Vagina (tissue), 2 donors: ENCODE results near the gene RMI2. TPM values are rescaled to one million over a fixed set of nuclear protein-coding genes. Genes with fewer than 3 reads are reported as not detected.
"Not testable (repeated sequence)": the region's sequence is repeated elsewhere in the genome, so short reads cannot be mapped to it uniquely, and the experiment has no call there.

Experiments
- DNase-seq, 2 donors: peaks; one replicate each; pipeline ENCODE4 v3.0.0-alpha.2; 2017; ENCODE audit errors: extremely low spot score in 2 of 2
- H3K27ac ChIP-seq: fragments of 200-600 bp; sonication (generic); one replicate; pipeline ENCODE4 v1.5.1; 2019
- H3K27me3 ChIP-seq: fragments of 200-600 bp; sonication (generic); one replicate; pipeline ENCODE4 v1.5.1; 2019
- H3K36me3 ChIP-seq, 2 donors: fragments of 200-600 bp; sonication (generic); one replicate each; pipeline ENCODE4 v1.5.1; 2017 to 2019
- H3K4me1 ChIP-seq: fragments of 200-600 bp; sonication (generic); one replicate; pipeline ENCODE4 v1.5.1; 2019
- H3K4me3 ChIP-seq, 2 donors: fragments of 200-600 bp; sonication (generic); 1 replicate in 1 of 2; 2 replicates in 1 of 2; pipeline ENCODE4 v1.5.1; 2016 to 2019
- H3K9me3 ChIP-seq: fragments of 200-600 bp; sonication (generic); one replicate; pipeline ENCODE4 v1.5.1; 2019
- POLR2A ChIP-seq, 2 donors: fragments of 450-650 bp; IDR thresholded peaks; one replicate each; pipeline ENCODE4 v1.6.1; 2017; ENCODE audit warnings: antibody characterized with exemption in 2 of 2, mild to moderate bottlenecking in 2 of 2, moderate library complexity in 2 of 2
- POLR2AphosphoS5 ChIP-seq, 2 donors: sonication (generic); formaldehyde crosslinking; IDR thresholded peaks; one replicate each; pipeline ENCODE4 v1.9.0; 2017; ENCODE audit warnings: antibody characterized with exemption in 2 of 2, mild to moderate bottlenecking in 2 of 2, low read depth in 1 of 2; ENCODE audit not compliant: insufficient read depth in 1 of 2
- intact Hi-C: fragments of 100-400 bp; cut with DNase I; formaldehyde crosslinking; loops from one replicate; pipeline ENCODE4 v1.15.1; 2023
- total RNA-seq: library from RNA; depleted of rRNA; stranded (reverse); fragments of >200 nt; gene quantifications from one replicate; pipeline ENCODE4 v1.2.3, GENCODE V29; 2016
- TF ChIP-seq, protein P1 (sequence below), 3 experiments: fragments of 450-650 bp in 2 of 3; fragments of 200-600 bp in 1 of 3; sonication (generic) in 1 of 3; IDR thresholded peaks; one replicate each; pipeline ENCODE4 v1.5.1; 2017 to 2019; ENCODE audit warnings: antibody characterized with exemption in 3 of 3, mild to moderate bottlenecking in 2 of 3, moderate library complexity in 2 of 3

Gene RMI2
- total RNA-seq, 1 donor from 2014 or later, result 0.74 TPM

- H3K27me3 ChIP-seq, result no peaks in the 10 kb centered on the region
- no peaks in the 10 kb centered on the region for H3K36me3 ChIP-seq
- no peak for DNase-seq
- peak in 1 of 2 donors; percentile 51 for TF ChIP-seq POLR2AphosphoS5 (IDR thresholded peaks at IDR 0.05; ENCODE audit: insufficient read depth in 1 of 2, low read depth in 1 of 2)
- TF ChIP-seq, protein P1, sequence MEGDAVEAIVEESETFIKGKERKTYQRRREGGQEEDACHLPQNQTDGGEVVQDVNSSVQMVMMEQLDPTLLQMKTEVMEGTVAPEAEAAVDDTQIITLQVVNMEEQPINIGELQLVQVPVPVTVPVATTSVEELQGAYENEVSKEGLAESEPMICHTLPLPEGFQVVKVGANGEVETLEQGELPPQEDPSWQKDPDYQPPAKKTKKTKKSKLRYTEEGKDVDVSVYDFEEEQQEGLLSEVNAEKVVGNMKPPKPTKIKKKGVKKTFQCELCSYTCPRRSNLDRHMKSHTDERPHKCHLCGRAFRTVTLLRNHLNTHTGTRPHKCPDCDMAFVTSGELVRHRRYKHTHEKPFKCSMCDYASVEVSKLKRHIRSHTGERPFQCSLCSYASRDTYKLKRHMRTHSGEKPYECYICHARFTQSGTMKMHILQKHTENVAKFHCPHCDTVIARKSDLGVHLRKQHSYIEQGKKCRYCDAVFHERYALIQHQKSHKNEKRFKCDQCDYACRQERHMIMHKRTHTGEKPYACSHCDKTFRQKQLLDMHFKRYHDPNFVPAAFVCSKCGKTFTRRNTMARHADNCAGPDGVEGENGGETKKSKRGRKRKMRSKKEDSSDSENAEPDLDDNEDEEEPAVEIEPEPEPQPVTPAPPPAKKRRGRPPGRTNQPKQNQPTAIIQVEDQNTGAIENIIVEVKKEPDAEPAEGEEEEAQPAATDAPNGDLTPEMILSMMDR (IDR thresholded peaks at IDR 0.05), result no peak
- no peaks in the 10 kb centered on the region for H3K9me3 ChIP-seq
- intact Hi-C loops, result no loop called here
- no peak overlapping the region for H3K27ac ChIP-seq
- peak overlapping the region in 1 of 2 donors; percentile 9 for H3K4me3 ChIP-seq
- H3K4me1 ChIP-seq, result peaks cover 17% of the 10 kb centered on the region
Observed at GRCh38 chr16:11297492-11298142, 47.6 kb upstream of the RMI2 start.

DNA sequence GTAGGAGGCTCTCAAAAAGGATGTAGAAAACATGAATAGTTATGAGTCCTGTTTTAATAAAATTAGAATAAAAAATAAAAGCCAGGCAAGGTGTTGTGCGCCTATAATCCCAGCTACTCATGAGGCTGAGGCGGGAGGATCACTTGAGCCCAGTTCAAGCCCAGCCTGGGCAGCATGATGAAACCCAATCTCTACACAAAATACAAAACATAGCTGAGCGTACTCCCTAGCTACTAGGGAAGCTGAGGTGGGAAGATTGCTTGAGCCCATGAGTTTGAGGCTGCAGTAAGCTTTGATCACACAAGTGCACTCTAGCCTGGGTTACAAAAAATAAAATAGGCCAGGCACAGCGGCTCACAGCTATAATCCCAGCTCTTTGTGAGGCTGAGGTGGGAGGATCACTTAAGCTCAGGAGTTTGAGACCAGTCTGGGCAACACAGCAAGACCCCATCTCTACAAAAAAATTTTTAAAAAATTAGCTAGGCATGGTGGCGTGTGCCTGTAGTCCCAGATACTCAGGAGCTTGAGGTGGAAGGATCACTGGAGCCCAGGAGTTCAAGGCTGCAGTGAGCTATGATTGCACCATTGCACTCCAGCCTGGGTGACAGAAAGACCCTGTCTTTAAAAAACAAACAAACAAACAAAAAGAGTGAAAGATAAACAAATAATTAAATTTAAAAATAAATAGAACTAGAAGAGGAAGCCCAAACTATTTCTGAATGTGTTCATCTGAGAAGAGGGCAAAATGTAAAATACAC, 46.9 kb upstream of the RMI2 start:
- intact Hi-C loops, result no loop called here
- no peaks in the 10 kb centered on the region for H3K36me3 ChIP-seq

DNA sequence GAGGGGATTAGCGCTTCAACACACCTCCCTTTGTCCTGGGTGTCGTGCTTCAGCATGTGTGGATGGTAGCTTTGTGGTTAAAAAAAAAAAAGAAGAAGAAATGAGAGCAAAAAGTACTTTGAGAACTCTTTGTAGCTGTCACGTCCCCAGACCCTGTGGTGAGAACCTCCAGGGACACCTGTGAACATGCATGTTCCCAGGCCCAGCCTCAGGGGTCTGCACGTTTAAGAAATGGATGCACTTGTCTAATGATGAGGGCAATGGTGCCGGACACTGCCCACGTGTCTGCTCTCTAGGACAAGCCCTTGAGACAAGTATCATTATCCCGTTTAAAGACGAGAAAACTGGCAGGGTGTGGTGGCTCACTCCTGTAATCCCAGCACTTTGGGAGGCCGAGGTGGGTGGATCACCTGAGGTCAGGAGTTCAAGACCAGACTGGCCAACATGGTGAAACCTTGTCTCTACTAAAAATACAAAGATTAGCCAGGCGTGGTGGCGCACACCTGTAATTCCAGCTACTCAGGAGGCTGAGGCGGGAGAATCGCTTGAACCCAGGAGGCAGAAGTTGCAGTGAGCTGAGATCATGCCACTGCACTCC, 46.2 kb upstream of the RMI2 start:
- H3K36me3 ChIP-seq, H3K27me3 ChIP-seq, DNase-seq, H3K4me3 ChIP-seq, H3K9me3 ChIP-seq, H3K27ac ChIP-seq, intact Hi-C loops: not testable (repeated sequence)
- peaks cover 17% of the 10 kb centered on the region for H3K4me1 ChIP-seq

More for the DNA sequence above, 46.9 kb upstream of the RMI2 start:
- H3K27me3 ChIP-seq, result no peaks in the 10 kb centered on the region
- TF ChIP-seq POLR2AphosphoS5 (IDR thresholded peaks at IDR 0.05; ENCODE audit: insufficient read depth in 1 of 2, low read depth in 1 of 2) (no peak), POLR2A (IDR thresholded peaks at IDR 0.05) (no peak)
- TF ChIP-seq, protein P1 (IDR thresholded peaks at IDR 0.05), result no peak
- DNase-seq, result no peak
- no peak overlapping the region for H3K27ac ChIP-seq
- peaks cover 17% of the 10 kb centered on the region for H3K4me1 ChIP-seq
- no peaks in the 10 kb centered on the region for H3K9me3 ChIP-seq
- no peak overlapping the region for H3K4me3 ChIP-seq

GRCh38 chr16:11299865-11300559, 45.2 kb upstream of the RMI2 start:
- TF ChIP-seq POLR2A (IDR thresholded peaks at IDR 0.05), result no peak
- TF ChIP-seq, protein P1 (IDR thresholded peaks at IDR 0.05), result no peak
- no peak for TF ChIP-seq POLR2AphosphoS5 (IDR thresholded peaks at IDR 0.05; ENCODE audit: insufficient read depth in 1 of 2, low read depth in 1 of 2)
- intact Hi-C loops, result no loop called here
- Histone ChIP-seq H3K27ac (no peak overlapping the region), H3K27me3 (no peaks in the 10 kb centered on the region), H3K36me3 (no peaks in the 10 kb centered on the region), H3K4me3 (no peak overlapping the region), H3K4me1 (peaks cover 17% of the 10 kb centered on the region), H3K9me3 (no peaks in the 10 kb centered on the region)
- no peak for DNase-seq

DNA sequence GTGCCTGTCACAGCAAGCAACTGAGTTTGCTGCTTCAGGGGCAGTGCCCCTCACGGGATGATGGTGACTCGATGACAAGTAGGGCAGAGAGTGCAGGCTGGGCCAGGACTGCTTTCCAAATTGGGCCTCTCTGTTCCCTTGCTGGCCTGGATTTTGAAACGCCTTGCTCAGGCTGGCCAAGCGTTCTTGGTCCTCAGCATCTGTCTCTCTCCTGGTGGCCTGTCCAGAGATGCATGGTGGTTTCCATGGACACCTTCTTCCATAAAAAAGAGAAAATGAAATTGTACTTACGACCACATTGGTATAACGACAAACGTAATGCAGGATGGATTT, 44.7 kb upstream of the RMI2 start:
- DNase-seq, result no peak
- Histone ChIP-seq H3K36me3 (no peaks in the 10 kb centered on the region), H3K4me1 (peaks cover 17% of the 10 kb centered on the region), H3K27ac (no peak overlapping the region), H3K27me3 (no peaks in the 10 kb centered on the region), H3K9me3 (no peaks in the 10 kb centered on the region), H3K4me3 (no peak overlapping the region)
- no peak for TF ChIP-seq POLR2AphosphoS5 (IDR thresholded peaks at IDR 0.05; ENCODE audit: insufficient read depth in 1 of 2, low read depth in 1 of 2)
- TF ChIP-seq, protein P1 (IDR thresholded peaks at IDR 0.05), result no peak
- no peak for TF ChIP-seq POLR2A (IDR thresholded peaks at IDR 0.05)
- intact Hi-C loops, result no loop called here
